ENCODE measurements around the gene SORCS2.

DNA sequence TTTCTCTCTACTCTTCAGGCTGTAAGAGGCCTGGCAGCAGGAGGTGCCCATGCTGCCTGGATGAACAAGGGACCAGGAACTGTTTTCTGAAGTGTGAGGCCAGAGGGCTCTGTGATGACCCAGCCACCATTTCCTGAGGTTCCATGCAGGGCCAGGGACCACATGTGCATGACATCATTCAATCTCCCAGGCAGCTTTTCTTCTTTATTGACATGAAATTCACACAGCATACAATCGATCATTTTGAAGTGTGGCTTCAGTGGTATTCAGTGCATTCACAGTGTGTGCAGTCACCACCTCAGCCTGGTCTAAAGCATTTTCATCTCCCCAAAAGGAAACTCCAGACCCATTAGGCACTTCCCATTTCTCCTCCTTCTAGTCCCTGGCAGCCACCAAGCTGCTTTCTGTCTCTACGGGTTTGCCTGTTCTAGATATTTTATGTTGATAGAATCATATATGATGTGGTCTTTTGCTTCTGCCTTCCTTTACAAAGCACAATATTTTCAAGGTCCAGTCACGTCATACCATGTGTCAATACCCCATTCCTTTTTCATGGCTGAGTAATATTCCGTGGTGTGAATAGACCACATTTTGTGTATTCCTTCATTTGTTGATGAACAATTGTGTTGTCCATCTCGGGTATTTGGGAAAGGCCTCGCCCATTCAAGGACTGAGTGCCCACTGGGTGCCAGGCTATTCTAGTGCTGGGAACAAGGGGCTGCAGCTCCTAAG is 149.3 kb downstream of the SORCS2 start:
- TF ChIP-seq, protein P1, sequence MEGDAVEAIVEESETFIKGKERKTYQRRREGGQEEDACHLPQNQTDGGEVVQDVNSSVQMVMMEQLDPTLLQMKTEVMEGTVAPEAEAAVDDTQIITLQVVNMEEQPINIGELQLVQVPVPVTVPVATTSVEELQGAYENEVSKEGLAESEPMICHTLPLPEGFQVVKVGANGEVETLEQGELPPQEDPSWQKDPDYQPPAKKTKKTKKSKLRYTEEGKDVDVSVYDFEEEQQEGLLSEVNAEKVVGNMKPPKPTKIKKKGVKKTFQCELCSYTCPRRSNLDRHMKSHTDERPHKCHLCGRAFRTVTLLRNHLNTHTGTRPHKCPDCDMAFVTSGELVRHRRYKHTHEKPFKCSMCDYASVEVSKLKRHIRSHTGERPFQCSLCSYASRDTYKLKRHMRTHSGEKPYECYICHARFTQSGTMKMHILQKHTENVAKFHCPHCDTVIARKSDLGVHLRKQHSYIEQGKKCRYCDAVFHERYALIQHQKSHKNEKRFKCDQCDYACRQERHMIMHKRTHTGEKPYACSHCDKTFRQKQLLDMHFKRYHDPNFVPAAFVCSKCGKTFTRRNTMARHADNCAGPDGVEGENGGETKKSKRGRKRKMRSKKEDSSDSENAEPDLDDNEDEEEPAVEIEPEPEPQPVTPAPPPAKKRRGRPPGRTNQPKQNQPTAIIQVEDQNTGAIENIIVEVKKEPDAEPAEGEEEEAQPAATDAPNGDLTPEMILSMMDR (IDR thresholded peaks at IDR 0.05): no peak
- no peak for TF ChIP-seq POLR2A (IDR thresholded peaks at IDR 0.05)

Measured in esophagus squamous epithelium (tissue), 4 donors.